Measurements from ENCODE around the gene CDK8. TPM values are rescaled to one million over a fixed set of nuclear protein-coding genes. Genes with fewer than 3 reads are reported as not detected.

Gene CDK8
- polyA plus RNA-seq, 4 donors = 16.8 to 29.7 (median 25.3) TPM

DNA sequence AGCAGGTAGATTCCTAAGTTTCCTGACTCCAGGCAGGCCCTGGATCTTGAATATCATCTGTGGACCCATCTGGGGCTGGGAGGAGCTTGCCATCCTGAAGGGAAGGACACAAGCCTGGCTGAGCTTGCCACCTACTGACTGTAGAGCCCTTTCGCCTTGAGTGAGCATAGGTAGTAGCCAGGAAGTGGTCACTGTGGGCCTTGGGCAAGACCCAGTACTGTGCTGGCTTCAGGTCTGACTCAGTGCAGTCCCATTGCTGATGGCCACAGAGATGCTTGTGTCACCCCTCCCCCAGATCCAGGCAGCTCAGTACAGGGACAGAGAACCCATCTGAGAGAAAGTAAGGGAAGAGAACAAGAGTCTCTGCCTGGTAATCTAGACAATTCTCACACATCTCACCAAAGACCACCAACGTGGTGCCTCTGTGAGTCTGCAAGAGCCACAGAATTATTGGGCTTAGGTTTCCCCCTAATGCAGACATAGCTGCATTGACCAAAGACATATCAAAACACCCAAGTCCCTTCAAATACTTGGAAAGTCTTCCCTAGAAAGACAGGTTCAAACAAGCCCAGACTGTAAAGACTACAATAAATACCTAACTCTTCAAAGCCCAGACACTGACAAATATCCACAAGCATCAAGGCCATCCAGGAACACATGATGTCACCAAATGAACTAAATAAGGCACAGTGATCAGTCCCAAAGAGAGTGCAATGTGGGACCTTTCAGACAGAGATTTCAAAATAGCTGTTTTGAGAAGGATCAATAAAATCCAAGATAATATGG is 195.3 kb downstream of the CDK8 start:
- FAIRE-seq = no peak
- 62 to 71% (median 65%) methylated on average over 2 of the region's 2 CpGs for WGBS, 3 donors

More for the DNA sequence above, 195.3 kb downstream of the CDK8 start:
- Histone ChIP-seq H3K4me1 (ENCODE audit: control insufficient read depth in 3 of 3, insufficient read depth in 2 of 3, low read depth in 1 of 3, low read length in 2 of 3) (no peaks in the 10 kb centered on the region), H3K9me3 (ENCODE audit: control insufficient read depth in 2 of 2, insufficient read depth in 1 of 2, low read depth in 1 of 2, low read length in 1 of 2) (no peaks in the 10 kb centered on the region), H3K27me3 (ENCODE audit: control insufficient read depth in 3 of 3, insufficient read depth in 3 of 3, low read length in 3 of 3) (no peaks in the 10 kb centered on the region), H3K36me3 (ENCODE audit: control insufficient read depth in 3 of 3, insufficient read depth in 2 of 3, low read depth in 1 of 3, low read length in 3 of 3) (no peaks in the 10 kb centered on the region), H3K27ac (ENCODE audit: low read depth in 1 of 3, low read length in 2 of 3) (no peak overlapping the region), H3K4me3 (ENCODE audit: low read depth in 1 of 3, low read length in 3 of 3) (no peak overlapping the region)
- DNase-seq = peak in 1 of 2 donors; percentile 12

Other genes starting within 250 kb of the CDK8 start
- gene SHISA2, start 202.1 kb upstream of the CDK8 start, polyA plus RNA-seq = 1 to 10 TPM in 1 of 4 donors, under 1 TPM in 2, not detected in 1; 0.19 to 4.1 (median 0.27) TPM
- 10 to 100 TPM; 15.9 to 37.3 (median 21.4) TPM for gene RNF6, start 31.8 kb upstream of the CDK8 start, polyA plus RNA-seq